Measurements from ENCODE around the gene INPP5A. TPM values are rescaled to one million over a fixed set of nuclear protein-coding genes. Genes with fewer than 3 reads are reported as not detected.
"Not testable (repeated sequence)": the region's sequence is repeated elsewhere in the genome, so short reads cannot be mapped to it uniquely, and the experiment has no call there.

INPP5A gene
- total RNA-seq = 10 to 100 TPM; 16.9 to 58.2 (median 29.5) TPM

DNA sequence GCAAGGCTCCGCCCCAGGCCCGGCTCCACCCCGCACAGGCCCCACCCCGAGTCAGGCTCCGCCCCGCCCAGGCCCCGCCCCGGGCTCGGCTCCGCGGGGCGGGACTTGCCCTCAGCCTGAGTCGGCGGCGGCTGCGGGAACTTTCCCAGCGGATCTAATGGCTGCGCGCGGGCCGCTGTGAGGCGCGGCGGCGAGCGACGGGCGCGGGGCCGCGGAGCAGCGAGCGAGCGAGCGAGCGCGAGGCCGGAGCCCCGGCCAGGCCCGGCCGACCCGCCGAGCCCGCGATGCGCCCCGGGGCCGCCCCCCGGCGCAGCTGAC lies at the start of gene INPP5A:
Gene INPP5A (plus strand): TSS at position 104 of the 318 bp plus-strand sequence. CDS start 310 bp downstream, outside the sequence.
- DNase-seq = no peak
- no peaks in the 10 kb centered on the region for H3K36me3 ChIP-seq
- H3K9me3 ChIP-seq = no peaks in the 10 kb centered on the region
- H3K4me1 ChIP-seq = peaks cover 37 to 65% (median 45%) of the 10 kb centered on the region in 3 donors
- no peak for TF ChIP-seq CTCF (IDR thresholded peaks at IDR 0.05)
- peak in 3 of 4 donors; percentile 22 to 76 (median 64) for TF ChIP-seq POLR2A (IDR thresholded peaks at IDR 0.05)
- peak within 1 kb of the TSS; percentile 84 to 95 (median 87) for H3K27ac ChIP-seq
- H3K27me3 ChIP-seq = no peaks in the 10 kb centered on the region
- peak within 1 kb of the TSS; percentile 64 to 88 (median 70) for H3K4me3 ChIP-seq
- intact Hi-C loops (cut with DNase I) = loop anchor here (5.0 to 10.0 kb wide), 2 partner anchors 80 to 97 kb away; no protein-coding TSS in a partner anchor
- WGBS, 2 donors = no CpG with 5 or more reads among the region's 50 CpGs

- intact Hi-C loops (cut with DNase I) = no loop called here
- 84 to 86% methylated on average over 4 to 9 of the region's 16 CpGs for WGBS, 2 donors
- DNase-seq = no peak
- TF ChIP-seq CTCF (IDR thresholded peaks at IDR 0.05) (no peak), POLR2A (IDR thresholded peaks at IDR 0.05) (no peak)
- Histone ChIP-seq H3K27me3 (no peaks in the 10 kb centered on the region), H3K9me3 (no peaks in the 10 kb centered on the region), H3K4me1 (peaks cover 0 to 26% (median 8%) of the 10 kb centered on the region in 3 donors), H3K27ac (peak overlapping the region in 1 of 4 donors; percentile 26), H3K36me3 (no peaks in the 10 kb centered on the region), H3K4me3 (no peak overlapping the region)
Observed at GRCh38 chr10:132488231-132488821, 49.3 kb upstream of the INPP5A start.

DNA sequence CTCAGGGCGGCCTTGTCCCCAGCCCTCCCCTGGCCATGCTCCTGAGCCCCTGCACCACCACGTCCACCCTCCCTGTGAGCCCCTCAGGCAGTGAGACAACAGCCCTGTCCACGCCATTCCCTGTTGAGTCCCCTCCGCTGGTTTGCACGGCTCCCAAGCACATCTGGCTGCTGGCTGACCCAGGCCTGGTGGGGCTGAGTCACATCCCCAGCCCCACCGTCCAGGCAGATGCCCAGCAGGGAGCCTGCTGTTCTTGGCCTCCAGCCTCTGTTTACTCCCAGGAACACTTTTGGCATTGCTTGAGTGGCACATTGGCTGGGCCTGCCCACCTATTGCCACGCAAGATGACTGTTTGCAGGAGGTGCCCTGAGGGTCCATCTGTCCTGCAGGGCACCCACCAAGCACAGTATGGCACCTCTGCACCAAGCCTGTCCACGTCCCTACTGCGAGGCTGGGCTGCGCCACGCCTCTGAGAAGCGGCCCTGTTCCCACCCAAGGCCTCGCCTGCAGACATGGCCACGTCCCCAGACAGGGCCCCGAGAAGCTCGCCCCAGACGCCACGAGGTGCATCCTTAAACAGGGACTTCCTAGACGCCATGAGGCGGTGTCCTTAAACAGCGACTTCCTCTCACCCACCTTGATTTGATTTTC lies 48.4 kb upstream of the INPP5A start:
- Histone ChIP-seq H3K4me1 (peaks cover 0 to 29% (median 8%) of the 10 kb centered on the region in 3 donors), H3K9me3 (no peaks in the 10 kb centered on the region), H3K27me3 (no peaks in the 10 kb centered on the region), H3K4me3 (no peak overlapping the region), H3K27ac (peak overlapping the region in 1 of 4 donors; percentile 26), H3K36me3 (no peaks in the 10 kb centered on the region)
- intact Hi-C loops (cut with DNase I) = no loop called here
- DNase-seq = no peak
- TF ChIP-seq CTCF (IDR thresholded peaks at IDR 0.05) (no peak), POLR2A (IDR thresholded peaks at IDR 0.05) (no peak)
- WGBS, 2 donors = 83 to 84% methylated on average over 12 to 13 of the region's 21 CpGs

- Histone ChIP-seq H3K4me1 (peaks cover 0 to 34% (median 8%) of the 10 kb centered on the region in 3 donors), H3K27ac (no peak overlapping the region), H3K9me3 (no peaks in the 10 kb centered on the region), H3K36me3 (no peaks in the 10 kb centered on the region), H3K27me3 (no peaks in the 10 kb centered on the region), H3K4me3 (no peak overlapping the region)
- intact Hi-C loops (cut with DNase I) = no loop called here
- TF ChIP-seq POLR2A (IDR thresholded peaks at IDR 0.05) (no peak), CTCF (IDR thresholded peaks at IDR 0.05) (no peak)
- no peak for DNase-seq
- 81 to 86% methylated on average over 18 to 23 of the region's 31 CpGs for WGBS, 2 donors
Observed at GRCh38 chr10:132489704-132490534, 47.7 kb upstream of the INPP5A start.

- H3K9me3 ChIP-seq; H3K27me3 ChIP-seq; H3K36me3 ChIP-seq; intact Hi-C loops (cut with DNase I); DNase-seq; H3K4me3 ChIP-seq; H3K27ac ChIP-seq: not testable (repeated sequence)
- 92 to 96% methylated on average over 8 of the region's 8 CpGs for WGBS, 2 donors
- H3K4me1 ChIP-seq = peaks cover 0 to 47% (median 8%) of the 10 kb centered on the region in 3 donors
Observed at GRCh38 chr10:132491534-132491933, 46.1 kb upstream of the INPP5A start.
